GM15510 (cell line): Measurements from ENCODE around the gene HSPB6.

Experiments
- POLR2A ChIP-seq: IDR thresholded peaks from 3 replicates; pipeline ENCODE4 v1.6.1; 2011; ENCODE audit warnings: borderline replicate concordance; ENCODE audit not compliant: insufficient read length; ENCODE audit errors: extremely low read depth

The HSPB6 gene

GRCh38 chr19:35757749-35758608, 1.1 kb upstream of the HSPB6 start, which contains the start of gene PROSER3:
TSS of gene PROSER3 (plus strand) at chr19:35758176. CDS start at chr19:35758216, 40 bp downstream.
- TF ChIP-seq POLR2A, result peak; percentile 80

- no peak for TF ChIP-seq POLR2A
Observed at GRCh38 chr19:35757231-35757748, 461 bp upstream of the HSPB6 start.

GRCh38 chr19:35755550-35756376, 1.1 kb downstream of the HSPB6 start:
- TF ChIP-seq POLR2A, result no peak

- no peak for TF ChIP-seq POLR2A
Observed at GRCh38 chr19:35755131-35755549, 1.7 kb downstream of the HSPB6 start.

- no peak for TF ChIP-seq POLR2A
Observed at GRCh38 chr19:35754370-35755130, 2.3 kb downstream of the HSPB6 start.

GRCh38 chr19:35753634-35754369, 3.0 kb downstream of the HSPB6 start:
- TF ChIP-seq POLR2A, result no peak

- TF ChIP-seq POLR2A, result no peak
Observed at GRCh38 chr19:35752746-35753350, 4.0 kb downstream of the HSPB6 start.

- TF ChIP-seq POLR2A, result no peak
Observed at GRCh38 chr19:35751839-35752745, 4.7 kb downstream of the HSPB6 start.

GRCh38 chr19:35750167-35750566, 6.7 kb downstream of the HSPB6 start:
- no peak for TF ChIP-seq POLR2A

- peak; percentile 66 for TF ChIP-seq POLR2A
Observed at GRCh38 chr19:35748106-35749020, 8.5 kb downstream of the HSPB6 start, which contains the start of gene LIN37. TSS of gene LIN37 (plus strand) at chr19:35748576. CDS start at chr19:35748725, 149 bp downstream.

- TF ChIP-seq POLR2A, result no peak
Observed at GRCh38 chr19:35746531-35746930, 10.3 kb downstream of the HSPB6 start.
